Activated CD4-positive, alpha-beta T cell treated with anti-CD3 and anti-CD28 coated beads for 48 hours (primary cell): ENCODE data around the gene STK24.

Experiments
- DNase-seq: peaks from one replicate; pipeline ENCODE4 v3.0.0-alpha.2; 2020

Gene STK24

DNA sequence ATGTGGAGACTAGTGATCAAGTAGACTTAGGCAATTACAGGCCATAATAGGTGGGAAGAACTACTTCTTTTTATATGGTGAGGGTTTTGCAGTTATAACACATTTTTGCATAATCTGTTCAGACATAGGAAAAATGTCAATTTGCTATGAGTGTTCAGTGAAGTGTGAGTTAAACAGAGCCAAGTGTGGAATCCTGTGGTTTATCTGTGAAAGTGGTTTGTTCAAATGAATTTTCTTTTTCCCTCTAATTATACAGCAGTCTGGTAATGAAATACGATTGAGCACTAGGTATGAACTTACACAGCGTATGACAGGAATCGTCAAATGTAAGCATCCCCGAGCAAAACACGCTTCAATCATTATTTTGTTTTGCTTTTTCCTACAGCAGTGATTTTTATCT lies 178.3 kb downstream of the STK24 start:
- no peak for DNase-seq

DNA sequence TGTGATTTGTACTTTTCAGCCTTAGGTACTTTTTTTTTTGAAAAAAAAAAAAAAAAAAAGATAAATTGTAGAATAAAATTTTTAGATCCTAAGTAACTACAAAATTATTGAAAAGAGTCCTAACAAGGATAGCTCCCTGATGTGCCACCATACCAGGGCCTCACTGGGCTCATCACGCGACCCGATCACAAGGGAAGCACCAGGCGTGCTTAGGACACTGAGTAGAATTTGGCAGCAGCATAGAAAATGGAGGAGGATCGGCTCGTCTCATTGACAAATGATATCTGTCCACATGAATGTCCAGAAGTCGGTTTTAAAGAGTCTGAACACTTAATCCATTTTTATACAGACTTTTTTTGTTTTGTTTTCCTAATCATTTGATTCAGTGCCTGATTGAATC lies 179.0 kb downstream of the STK24 start:
- DNase-seq, result no peak

DNA sequence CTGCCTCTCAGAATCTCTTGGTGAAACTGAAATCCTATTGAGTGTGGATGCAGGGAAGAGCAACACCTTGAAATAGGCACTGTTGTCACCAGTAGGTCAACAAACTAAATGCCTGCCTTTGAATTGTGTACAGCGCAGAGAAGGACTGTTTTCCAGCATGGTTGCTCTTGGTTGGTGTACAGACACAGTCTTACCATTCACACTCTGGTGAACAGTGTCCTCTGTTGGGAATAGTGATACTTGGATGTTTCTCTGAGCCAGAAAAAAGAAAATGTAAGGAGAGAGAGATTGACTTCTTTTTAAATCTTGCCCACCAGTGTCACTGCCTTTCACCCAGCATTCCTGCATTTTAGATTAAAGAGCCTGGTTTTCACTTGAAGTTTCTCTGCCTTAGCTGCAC lies 179.7 kb downstream of the STK24 start:
- no peak for DNase-seq

DNA sequence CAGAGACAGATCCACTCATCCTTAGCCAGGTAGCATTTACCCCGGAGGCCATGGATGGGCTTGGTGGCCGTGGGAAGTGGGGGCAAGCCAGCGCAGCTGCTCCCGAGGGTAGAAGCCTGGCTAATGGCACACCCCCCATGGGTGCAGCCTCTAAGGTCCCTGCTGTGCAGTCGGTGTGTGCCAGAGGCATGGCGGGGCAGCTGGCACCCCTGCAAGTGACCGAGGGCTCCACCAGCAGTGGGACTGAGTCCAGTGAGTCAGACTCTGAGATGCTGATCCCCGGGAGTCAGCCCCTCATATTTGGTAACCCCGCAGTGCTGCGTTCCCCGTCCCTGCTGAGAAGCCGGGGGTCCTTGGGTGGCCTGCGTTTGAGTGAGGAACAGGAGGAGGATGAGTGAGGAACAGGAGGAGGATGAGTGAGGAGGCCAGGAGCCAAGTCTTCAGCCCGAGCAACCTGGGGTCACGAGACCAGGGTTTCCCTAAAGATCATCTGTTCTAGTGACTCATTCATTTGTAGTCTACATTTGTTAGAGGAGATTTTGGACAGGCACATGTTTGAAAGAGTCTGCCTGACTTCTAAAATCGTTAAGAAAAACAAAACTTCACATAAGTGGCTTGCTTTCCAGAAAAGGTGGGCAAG lies 180.7 kb downstream of the STK24 start:
- no peak for DNase-seq
